Prostate gland (tissue), 2 donors: ENCODE results near the gene ADPRHL1.

Source experiments
- POLR2A ChIP-seq: fragments of 450-650 bp; IDR thresholded peaks from one replicate; pipeline ENCODE4 v1.6.1; 2016; ENCODE audit warnings: antibody characterized with exemption, mild to moderate bottlenecking
- POLR2AphosphoS5 ChIP-seq: sonication (generic); formaldehyde crosslinking; IDR thresholded peaks from one replicate; pipeline ENCODE4 v1.6.1; 2017; ENCODE audit warnings: antibody characterized with exemption
- TF ChIP-seq, protein P1 (sequence below), 4 experiments: fragments of 200-600 bp in 2 of 4; fragments of 450-650 bp in 2 of 4; sonication (generic) in 2 of 4; IDR thresholded peaks; 1 replicate in 3 of 4; 2 replicates in 1 of 4; pipeline ENCODE4 v1.5.1; 2016 to 2019; ENCODE audit warnings: antibody characterized with exemption in 4 of 4, mild to moderate bottlenecking in 2 of 4, moderate library complexity in 2 of 4

DNA sequence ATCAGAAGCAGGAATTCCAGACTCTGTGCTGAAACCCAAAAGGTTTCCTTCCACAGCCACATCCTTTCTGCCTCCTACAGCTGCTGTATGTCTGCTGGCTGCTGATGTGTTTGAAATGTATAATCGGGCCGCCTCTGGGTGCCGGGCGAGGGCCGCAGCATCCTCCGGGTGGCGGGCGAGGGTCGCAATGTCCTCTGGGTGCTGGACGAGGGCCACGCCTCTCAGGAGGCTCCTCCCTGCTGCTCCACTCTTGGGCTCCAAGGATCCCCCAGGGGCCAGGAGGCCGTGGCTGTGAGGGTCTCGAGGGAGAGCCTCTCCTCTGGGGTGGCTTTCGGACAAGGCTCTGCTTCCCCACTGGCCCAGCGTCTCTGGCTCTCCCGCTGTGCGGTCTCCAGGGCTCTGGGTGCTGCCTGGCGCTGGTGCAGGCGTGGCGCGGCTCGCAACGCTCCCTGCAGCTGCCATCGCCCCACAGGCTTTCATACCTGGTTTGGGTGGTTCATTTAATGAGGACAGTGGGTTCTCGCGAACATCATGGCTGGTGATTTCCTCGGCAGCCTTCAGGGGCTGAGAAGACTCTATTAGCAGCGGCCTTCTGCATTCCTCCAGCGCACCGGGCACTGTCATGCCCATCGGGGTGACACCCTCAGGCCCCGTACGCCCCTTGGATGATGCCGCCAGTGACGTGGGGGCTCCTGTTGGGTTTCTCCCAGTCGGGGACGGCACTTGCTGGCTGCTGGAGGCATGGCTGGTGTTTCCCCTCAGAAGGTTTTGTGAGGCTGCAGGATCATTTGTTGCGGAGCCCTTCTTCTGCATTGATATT, 47.6 kb downstream of the ADPRHL1 start:
- TF ChIP-seq, protein P1, sequence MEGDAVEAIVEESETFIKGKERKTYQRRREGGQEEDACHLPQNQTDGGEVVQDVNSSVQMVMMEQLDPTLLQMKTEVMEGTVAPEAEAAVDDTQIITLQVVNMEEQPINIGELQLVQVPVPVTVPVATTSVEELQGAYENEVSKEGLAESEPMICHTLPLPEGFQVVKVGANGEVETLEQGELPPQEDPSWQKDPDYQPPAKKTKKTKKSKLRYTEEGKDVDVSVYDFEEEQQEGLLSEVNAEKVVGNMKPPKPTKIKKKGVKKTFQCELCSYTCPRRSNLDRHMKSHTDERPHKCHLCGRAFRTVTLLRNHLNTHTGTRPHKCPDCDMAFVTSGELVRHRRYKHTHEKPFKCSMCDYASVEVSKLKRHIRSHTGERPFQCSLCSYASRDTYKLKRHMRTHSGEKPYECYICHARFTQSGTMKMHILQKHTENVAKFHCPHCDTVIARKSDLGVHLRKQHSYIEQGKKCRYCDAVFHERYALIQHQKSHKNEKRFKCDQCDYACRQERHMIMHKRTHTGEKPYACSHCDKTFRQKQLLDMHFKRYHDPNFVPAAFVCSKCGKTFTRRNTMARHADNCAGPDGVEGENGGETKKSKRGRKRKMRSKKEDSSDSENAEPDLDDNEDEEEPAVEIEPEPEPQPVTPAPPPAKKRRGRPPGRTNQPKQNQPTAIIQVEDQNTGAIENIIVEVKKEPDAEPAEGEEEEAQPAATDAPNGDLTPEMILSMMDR (IDR thresholded peaks at IDR 0.05): no peak
- no peak for TF ChIP-seq POLR2A
- no peak for TF ChIP-seq POLR2AphosphoS5
